Naive thymus-derived CD8-positive, alpha-beta T cell (primary cell): ENCODE results near the gene SMKR1. TPM values are rescaled to one million over a fixed set of nuclear protein-coding genes. Genes with fewer than 3 reads are reported as not detected.

ENCODE experiments used
- ATAC-seq, 2 donors: fragments of 150-1000 bp; cut with Tn5 transposase in 1 of 2; sonication (Bioruptor Pico), chemical (Tn5 transposase) in 1 of 2; 1 replicate in 1 of 2; 2 replicates in 1 of 2; pipeline ENCODE4 v1.10.0; 2021; ENCODE audit warnings: mild to moderate bottlenecking in 2 of 2, moderate library complexity in 2 of 2
- POLR2A ChIA-PET: fragments of 350-600 bp; sonication (Branson Sonifier 250); formaldehyde crosslinking; loops from one replicate; lab custom pipeline; 2021; ENCODE audit warnings: antibody characterized with exemption; lab: Charles Lee
- DNase-seq, 10 donors: peaks; one replicate each; pipeline versions ENCODE4 v3.0.0 to v3.0.0-alpha.2; 2020 to 2022
- H3K27ac Mint-ChIP-seq, 10 donors: one replicate each; pipeline ENCODE4 v1.8.0; 2020 to 2022; ENCODE audit warnings: mild to moderate bottlenecking in 10 of 10, mixed read lengths in 10 of 10, moderate library complexity in 4 of 10, inconsistent platforms in 1 of 10
- H3K27me3 Mint-ChIP-seq, 5 donors: one replicate each; pipeline ENCODE4 v1.8.0; 2021 to 2022; ENCODE audit warnings: mixed read lengths in 5 of 5
- H3K36me3 Mint-ChIP-seq, 3 donors: one replicate each; pipeline ENCODE4 v1.8.0; 2020 to 2022; ENCODE audit warnings: mixed read lengths in 3 of 3, mild to moderate bottlenecking in 2 of 3, inconsistent platforms in 1 of 3
- H3K4me1 Mint-ChIP-seq, 4 donors: one replicate each; pipeline ENCODE4 v1.8.0; 2021 to 2022; ENCODE audit warnings: mixed read lengths in 4 of 4
- H3K4me3 Mint-ChIP-seq, 10 donors: one replicate each; pipeline ENCODE4 v1.8.0; 2020 to 2022; ENCODE audit warnings: mild to moderate bottlenecking in 10 of 10, mixed read lengths in 10 of 10, moderate library complexity in 6 of 10, inconsistent platforms in 1 of 10
- H3K9me3 Mint-ChIP-seq, 9 donors: one replicate each; pipeline ENCODE4 v1.8.0; 2020 to 2022; ENCODE audit warnings: mixed read lengths in 9 of 9, mild to moderate bottlenecking in 3 of 9, inconsistent platforms in 1 of 9, moderate library complexity in 1 of 9
- polyA plus RNA-seq, 3 donors: library from polyadenylated mRNA; unstranded; fragments of 300-500 nt; fragmentation: Illumina TruSeq; gene quantifications; one replicate each; pipeline ENCODE4 v1.2.3, GENCODE V29; 2021
- total RNA-seq, 8 experiments: library from RNA in 2 of 8; stranded (reverse) in 2 of 8; gene quantifications; one replicate each; pipeline ENCODE4 v1.2.3 and lab custom pipeline; 2021 to 2026

The SMKR1 gene
- total and polyA plus RNA-seq, 5 experiments from 2014 or later = 1.5 to 9.7 (median 5.2) TPM

DNA sequence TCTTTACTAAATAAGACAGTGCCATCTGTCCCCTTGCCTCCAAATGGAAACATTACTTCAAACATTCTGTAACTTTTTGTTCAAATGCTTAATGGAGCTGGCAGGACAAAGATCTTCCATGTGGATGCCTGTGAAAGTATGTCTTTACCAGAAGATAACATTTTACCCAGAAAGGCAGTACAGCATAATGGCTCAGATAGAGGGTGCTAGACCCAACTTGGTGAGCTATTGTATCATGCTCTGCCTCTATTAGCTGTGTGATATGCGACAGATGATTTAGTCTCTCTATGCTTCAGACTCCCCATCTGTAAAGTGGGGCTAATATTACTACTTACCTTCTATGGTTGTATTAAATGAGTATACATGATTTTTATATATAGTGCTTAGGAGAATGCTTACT is 8.8 kb upstream of the SMKR1 start:
- no peaks in the 10 kb centered on the region for H3K9me3 Mint-ChIP-seq
- peaks cover 0 to 7% (median 0%) of the 10 kb centered on the region in 5 donors for H3K27me3 Mint-ChIP-seq
- H3K36me3 Mint-ChIP-seq = no peaks in the 10 kb centered on the region
- ATAC-seq = peak; percentile 49 to 52
- no peak overlapping the region for H3K27ac Mint-ChIP-seq
- POLR2A ChIA-PET = interaction anchor here (0.5 kb wide), 1 partner anchor 49 kb away, joined by 6 read pairs; no protein-coding TSS in a partner anchor
- H3K4me3 Mint-ChIP-seq = no peak overlapping the region
- no peak for DNase-seq
- H3K4me1 Mint-ChIP-seq = peaks cover 0 to 20% (median 2%) of the 10 kb centered on the region in 4 donors

DNA sequence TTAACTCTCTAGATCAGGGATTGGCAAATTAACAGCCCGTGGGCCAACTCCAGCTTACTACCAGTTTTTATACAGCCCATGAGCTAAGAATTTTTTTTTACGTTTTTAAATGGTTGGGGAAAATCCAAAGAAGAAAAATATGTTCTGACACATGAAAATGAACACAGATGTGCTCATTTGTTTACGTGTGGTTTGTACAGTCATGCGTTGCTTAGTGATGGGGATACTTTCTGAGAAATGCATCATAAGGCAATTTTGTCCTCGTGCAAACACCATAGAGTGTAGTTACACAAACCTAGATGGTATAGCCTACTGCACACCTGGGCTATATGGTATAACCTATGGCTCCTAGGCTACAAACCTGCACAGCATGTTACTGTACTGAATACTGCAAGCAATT is 8.3 kb upstream of the SMKR1 start:
- H3K27ac Mint-ChIP-seq = no peak overlapping the region
- no peaks in the 10 kb centered on the region for H3K9me3 Mint-ChIP-seq
- H3K36me3 Mint-ChIP-seq = no peaks in the 10 kb centered on the region
- peaks cover 0 to 3% (median 0%) of the 10 kb centered on the region in 5 donors for H3K27me3 Mint-ChIP-seq
- ATAC-seq (no peak), DNase-seq (no peak)
- POLR2A ChIA-PET = interaction anchor here (0.5 kb wide), 1 partner anchor 48 kb away, joined by 6 read pairs; no protein-coding TSS in a partner anchor
- H3K4me3 Mint-ChIP-seq = no peak overlapping the region
- peaks cover 0 to 22% (median 2%) of the 10 kb centered on the region in 4 donors for H3K4me1 Mint-ChIP-seq

DNA sequence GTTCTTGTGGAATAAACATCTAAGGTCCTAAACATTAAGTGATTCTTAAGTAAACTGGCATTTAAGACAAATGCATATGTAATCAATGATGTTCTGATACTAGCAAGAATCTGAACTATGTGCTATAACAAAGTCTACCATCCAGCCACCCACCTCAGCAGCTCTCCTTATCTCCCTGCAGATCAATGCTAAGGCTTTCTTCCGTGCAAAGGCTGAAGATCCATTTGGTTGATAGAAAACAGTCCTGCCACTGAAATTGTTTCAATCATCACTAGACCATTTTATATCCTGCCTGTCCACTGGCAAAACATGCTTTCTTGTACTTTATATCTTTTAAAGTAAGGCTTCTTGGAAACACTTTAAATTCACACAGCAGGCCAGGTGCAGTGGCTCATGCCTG is 6.3 kb upstream of the SMKR1 start:
- H3K27me3 Mint-ChIP-seq = peaks cover 0 to 3% (median 0%) of the 10 kb centered on the region in 5 donors
- H3K36me3 Mint-ChIP-seq = no peaks in the 10 kb centered on the region
- H3K4me3 Mint-ChIP-seq = no peak overlapping the region
- peaks cover 0 to 29% (median 4%) of the 10 kb centered on the region in 4 donors for H3K4me1 Mint-ChIP-seq
- H3K9me3 Mint-ChIP-seq = no peaks in the 10 kb centered on the region
- DNase-seq = no peak
- H3K27ac Mint-ChIP-seq = no peak overlapping the region
- no peak for ATAC-seq
- POLR2A ChIA-PET = no interaction called here

DNA sequence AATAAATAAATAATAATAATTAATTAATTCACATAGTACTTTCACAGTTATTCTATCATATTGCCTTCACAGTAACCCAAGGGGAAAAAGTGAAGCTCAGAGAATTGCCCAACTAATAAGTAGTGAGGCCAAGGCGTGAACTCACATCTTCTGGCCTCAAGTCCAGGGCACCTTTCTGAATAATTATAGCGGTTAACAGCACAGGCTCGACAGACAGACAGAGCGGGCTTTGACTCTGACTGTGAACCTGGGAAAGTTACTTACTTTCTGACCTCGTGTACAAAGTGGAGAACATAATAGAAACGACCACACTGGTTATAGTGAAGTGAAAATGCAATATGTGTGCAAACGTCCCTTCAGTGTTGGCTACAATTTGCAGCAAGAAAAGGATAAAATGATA is 5.7 kb upstream of the SMKR1 start:
- no peak for ATAC-seq
- DNase-seq = no peak
- Mint-ChIP-seq H3K9me3 (no peaks in the 10 kb centered on the region), H3K4me1 (peaks cover 0 to 35% (median 8%) of the 10 kb centered on the region in 4 donors), H3K4me3 (no peak overlapping the region), H3K36me3 (no peaks in the 10 kb centered on the region), H3K27me3 (peaks cover 0 to 3% (median 0%) of the 10 kb centered on the region in 5 donors), H3K27ac (no peak overlapping the region)
- POLR2A ChIA-PET = no interaction called here

DNA sequence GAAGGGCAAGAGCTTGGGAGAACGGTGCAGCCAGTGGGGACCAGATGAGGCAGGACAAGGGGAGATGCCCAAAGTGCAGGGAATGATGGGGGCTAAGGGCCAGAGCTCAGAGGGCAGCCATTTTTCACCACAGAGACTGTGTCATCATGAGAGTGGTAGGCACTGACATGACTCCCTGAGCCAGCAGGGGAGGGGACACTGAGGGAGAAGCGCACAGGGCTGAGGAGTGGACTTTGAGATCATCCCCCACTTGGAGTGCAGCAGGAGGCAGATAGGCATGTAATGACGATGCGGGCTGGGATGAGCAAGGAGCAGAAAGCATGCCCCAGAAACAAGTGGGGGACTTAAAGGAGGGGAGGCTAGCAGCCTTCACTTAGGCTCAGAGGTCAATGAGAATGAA is 5.2 kb upstream of the SMKR1 start:
- H3K27ac Mint-ChIP-seq = peak overlapping the region in 1 of 10 donors; percentile 38
- peaks cover 0 to 2% (median 0%) of the 10 kb centered on the region in 5 donors for H3K27me3 Mint-ChIP-seq
- POLR2A ChIA-PET = no interaction called here
- ATAC-seq (no peak), DNase-seq (no peak)
- no peaks in the 10 kb centered on the region for H3K36me3 Mint-ChIP-seq
- no peak overlapping the region for H3K4me3 Mint-ChIP-seq
- peaks cover 0 to 39% (median 8%) of the 10 kb centered on the region in 4 donors for H3K4me1 Mint-ChIP-seq
- no peaks in the 10 kb centered on the region for H3K9me3 Mint-ChIP-seq

DNA sequence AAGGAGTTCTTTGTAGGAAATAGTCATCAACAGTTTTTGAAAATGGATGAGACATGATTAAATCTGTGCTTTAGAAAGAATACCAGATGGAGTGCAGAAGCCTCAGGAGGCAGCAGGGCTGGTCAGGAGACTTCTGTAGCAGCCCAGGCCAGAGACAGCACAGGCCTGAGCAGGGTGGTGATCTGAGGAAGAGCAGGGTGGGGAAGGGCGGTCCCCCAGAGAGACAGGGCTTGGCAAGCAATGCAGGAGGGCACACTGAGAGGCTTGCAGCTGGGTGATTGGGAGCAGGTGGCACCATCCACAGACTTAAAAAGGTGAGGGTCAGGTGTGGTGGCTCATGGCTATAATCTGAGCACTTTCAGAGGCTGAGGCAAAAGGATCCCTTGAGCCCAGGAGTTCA is 4.3 kb upstream of the SMKR1 start:
- POLR2A ChIA-PET = no interaction called here
- H3K4me3 Mint-ChIP-seq = no peak overlapping the region
- H3K27ac Mint-ChIP-seq = no peak overlapping the region

DNA sequence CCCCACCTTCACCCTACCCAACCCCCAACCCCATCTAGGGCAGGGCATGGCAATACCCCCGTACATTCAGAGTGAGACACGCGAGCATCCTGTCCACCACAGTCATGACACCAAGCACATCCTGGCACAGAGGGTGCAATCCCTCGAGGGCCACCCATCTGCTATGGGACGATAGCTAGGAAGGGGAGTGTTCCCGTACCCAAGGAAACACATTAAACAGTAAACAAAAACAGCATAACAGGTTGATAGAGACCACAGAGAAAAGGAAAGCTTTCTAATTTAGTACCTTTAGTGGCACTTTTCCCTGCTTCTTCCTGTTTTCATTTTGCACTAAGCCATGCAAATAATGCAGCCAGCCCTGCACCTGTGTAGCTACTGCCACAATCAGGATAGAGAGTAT is 2.3 kb upstream of the SMKR1 start:
- peak overlapping the region in 6 of 10 donors; percentile 29 to 62 (median 50) for H3K27ac Mint-ChIP-seq
- H3K36me3 Mint-ChIP-seq = no peaks in the 10 kb centered on the region
- POLR2A ChIA-PET = interaction anchor here (1.7 kb wide), 1 partner anchor 112 kb away, joined by 8 read pairs; the partner anchor contains the start of gene NRF1
- DNase-seq (no peak), ATAC-seq (no peak)
- H3K4me1 Mint-ChIP-seq = peaks cover 8 to 36% (median 15%) of the 10 kb centered on the region in 4 donors
- no peaks in the 10 kb centered on the region for H3K9me3 Mint-ChIP-seq
- peak overlapping the region in 2 of 10 donors; percentile 14 to 15 for H3K4me3 Mint-ChIP-seq
- no peaks in the 10 kb centered on the region for H3K27me3 Mint-ChIP-seq

More for the DNA sequence above, 4.3 kb upstream of the SMKR1 start:
- Mint-ChIP-seq H3K27me3 (no peaks in the 10 kb centered on the region), H3K36me3 (no peaks in the 10 kb centered on the region), H3K4me1 (peaks cover 1 to 39% (median 9%) of the 10 kb centered on the region in 4 donors), H3K9me3 (no peaks in the 10 kb centered on the region)
- ATAC-seq = no peak
- DNase-seq = no peak

DNA sequence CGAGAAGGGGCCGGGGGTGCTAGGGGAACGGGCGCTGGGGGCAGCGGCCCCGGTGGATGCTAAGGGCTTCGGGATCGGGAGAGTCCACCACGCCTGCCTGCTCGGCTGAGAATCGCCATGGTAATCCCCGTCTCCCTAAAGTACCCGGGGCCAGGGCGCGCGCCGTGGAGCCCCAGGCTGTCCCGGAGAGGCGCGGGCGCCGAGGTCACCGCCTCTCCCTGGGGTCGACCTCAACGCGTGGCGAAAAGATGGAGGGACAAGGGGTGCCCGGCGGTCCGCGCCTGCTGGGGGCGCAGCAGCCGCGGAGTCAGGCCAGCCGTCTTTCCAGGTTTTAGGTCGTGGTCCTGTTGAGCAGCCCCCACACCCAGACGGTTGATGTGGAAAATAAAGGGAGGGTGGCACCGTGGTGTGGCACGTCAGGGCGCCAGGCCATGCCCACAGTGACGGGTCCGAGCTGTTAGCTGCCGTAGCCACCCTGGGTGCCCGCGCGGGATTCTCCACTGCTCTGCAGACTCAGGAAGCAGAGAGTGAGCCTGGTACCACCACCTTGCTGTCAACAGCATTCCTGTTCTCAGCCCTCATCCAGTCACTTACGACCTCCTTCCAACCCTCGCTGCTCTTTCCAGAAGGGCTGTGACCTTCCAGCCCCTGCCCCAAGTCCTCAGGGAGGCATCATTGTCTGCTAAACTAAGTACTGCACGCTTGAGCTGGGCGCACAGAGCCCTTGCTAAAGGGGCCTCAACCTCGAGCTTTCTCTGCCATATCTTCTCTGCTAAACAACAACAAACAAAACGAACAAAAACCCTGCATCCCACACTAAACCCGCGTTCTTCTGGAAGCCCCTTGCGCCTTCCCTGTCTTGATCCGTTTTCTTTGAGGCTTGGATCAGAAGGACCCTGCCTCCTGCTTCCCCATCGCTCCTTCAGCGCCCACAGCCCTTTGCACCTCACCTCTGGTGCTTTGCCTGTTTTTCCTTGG is 666 bp downstream of the SMKR1 start:
- H3K4me1 Mint-ChIP-seq = peaks cover 7 to 24% (median 14%) of the 10 kb centered on the region in 4 donors
- H3K4me3 Mint-ChIP-seq = peak overlapping the region; percentile 67 to 92 (median 90)
- ATAC-seq (peak in 1 of 2 donors; percentile 14), DNase-seq (peak in 4 of 10 donors; percentile 6 to 25 (median 22))
- H3K27ac Mint-ChIP-seq = peak overlapping the region; percentile 79 to 93 (median 93)
- no peaks in the 10 kb centered on the region for H3K9me3 Mint-ChIP-seq
- POLR2A ChIA-PET = interaction anchor here (0.6 kb wide), 1 partner anchor 140 kb away, joined by 4 read pairs; no protein-coding TSS in a partner anchor
- H3K36me3 Mint-ChIP-seq = no peaks in the 10 kb centered on the region
- H3K27me3 Mint-ChIP-seq = no peaks in the 10 kb centered on the region

DNA sequence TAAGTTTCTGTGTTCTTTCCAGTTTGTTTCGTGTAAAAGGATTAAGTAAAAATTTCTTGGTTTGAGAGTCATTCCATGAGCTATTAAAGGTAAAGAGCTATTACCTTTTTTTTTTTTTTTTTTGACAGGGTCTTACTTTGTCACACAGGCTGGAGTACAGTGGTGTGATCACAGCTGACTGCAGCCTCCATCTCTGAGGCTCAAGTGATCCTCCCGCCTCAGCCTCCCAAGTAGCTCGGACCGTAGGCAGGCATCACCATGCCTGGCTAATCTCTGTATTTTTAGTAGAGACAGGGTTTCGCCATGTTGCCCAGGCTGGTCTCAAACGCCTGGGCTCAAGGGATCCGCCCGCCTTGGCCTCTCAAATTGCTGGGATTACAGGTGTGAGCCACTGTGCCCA is 1.4 kb downstream of the SMKR1 start:
- POLR2A ChIA-PET = interaction anchor here (0.6 kb wide), 2 partner anchors 139 to 549 kb away, joined by 4 read pairs; no protein-coding TSS in a partner anchor
- no peaks in the 10 kb centered on the region for H3K36me3 Mint-ChIP-seq
- ATAC-seq (no peak), DNase-seq (no peak)
- no peaks in the 10 kb centered on the region for H3K27me3 Mint-ChIP-seq
- H3K27ac Mint-ChIP-seq = peak overlapping the region in 9 of 10 donors; percentile 79 to 93 (median 93)
- no peaks in the 10 kb centered on the region for H3K9me3 Mint-ChIP-seq
- peak overlapping the region; percentile 67 to 92 (median 90) for H3K4me3 Mint-ChIP-seq
- H3K4me1 Mint-ChIP-seq = peaks cover 6 to 22% (median 14%) of the 10 kb centered on the region in 4 donors

DNA sequence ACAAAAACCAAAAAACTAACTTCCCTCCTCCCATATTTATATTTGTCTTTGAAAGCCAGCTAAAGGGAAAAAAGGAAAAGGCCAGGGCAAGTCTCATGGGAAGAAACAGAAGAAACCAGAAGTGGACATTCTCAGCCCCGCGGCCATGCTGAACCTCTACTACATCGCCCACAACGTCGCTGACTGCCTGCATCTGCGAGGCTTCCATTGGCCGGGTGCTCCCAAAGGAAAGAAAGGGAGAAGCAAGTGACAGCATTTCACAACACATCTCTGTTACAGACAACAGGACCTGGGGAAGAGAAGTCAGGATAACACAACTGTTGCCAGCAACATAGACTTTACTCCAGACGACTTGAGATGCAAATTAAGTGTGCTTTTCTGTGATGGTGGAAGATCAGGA is 9.9 kb downstream of the SMKR1 start:
- POLR2A ChIA-PET = no interaction called here
- H3K4me1 Mint-ChIP-seq = no peaks in the 10 kb centered on the region
- H3K4me3 Mint-ChIP-seq = no peak overlapping the region
- DNase-seq (no peak), ATAC-seq (no peak)
- H3K27ac Mint-ChIP-seq = peak overlapping the region in 2 of 10 donors; percentile 4 to 34
- H3K36me3 Mint-ChIP-seq = no peaks in the 10 kb centered on the region
- H3K9me3 Mint-ChIP-seq = no peaks in the 10 kb centered on the region
- no peaks in the 10 kb centered on the region for H3K27me3 Mint-ChIP-seq

DNA sequence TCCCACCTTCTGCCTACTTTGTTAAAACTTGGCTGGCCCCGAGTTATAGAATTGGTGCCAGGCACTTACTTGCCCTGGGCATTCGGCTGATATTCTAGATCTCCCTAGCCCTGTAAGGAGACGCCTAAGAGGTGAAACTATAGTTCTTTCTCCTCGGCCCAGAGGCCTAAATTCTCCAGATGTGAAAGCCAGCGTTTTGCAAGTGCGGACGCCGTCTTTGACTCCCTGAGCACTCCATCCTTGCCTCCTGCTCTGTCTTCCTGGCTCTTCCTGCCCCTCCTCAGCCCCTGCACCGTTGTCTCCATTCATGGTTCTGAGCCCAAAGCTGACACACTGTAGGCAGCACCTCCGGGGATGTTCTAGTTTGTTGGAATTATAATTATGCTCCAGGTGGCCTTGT is 11.2 kb downstream of the SMKR1 start:
- Mint-ChIP-seq H3K4me1 (peaks cover 0 to 3% (median 0%) of the 10 kb centered on the region in 4 donors), H3K36me3 (no peaks in the 10 kb centered on the region), H3K9me3 (no peaks in the 10 kb centered on the region), H3K4me3 (no peak overlapping the region), H3K27me3 (peaks cover 0 to 2% (median 0%) of the 10 kb centered on the region in 5 donors), H3K27ac (peak overlapping the region in 1 of 10 donors; percentile 49)
- POLR2A ChIA-PET = no interaction called here
- ATAC-seq (no peak), DNase-seq (no peak)

DNA sequence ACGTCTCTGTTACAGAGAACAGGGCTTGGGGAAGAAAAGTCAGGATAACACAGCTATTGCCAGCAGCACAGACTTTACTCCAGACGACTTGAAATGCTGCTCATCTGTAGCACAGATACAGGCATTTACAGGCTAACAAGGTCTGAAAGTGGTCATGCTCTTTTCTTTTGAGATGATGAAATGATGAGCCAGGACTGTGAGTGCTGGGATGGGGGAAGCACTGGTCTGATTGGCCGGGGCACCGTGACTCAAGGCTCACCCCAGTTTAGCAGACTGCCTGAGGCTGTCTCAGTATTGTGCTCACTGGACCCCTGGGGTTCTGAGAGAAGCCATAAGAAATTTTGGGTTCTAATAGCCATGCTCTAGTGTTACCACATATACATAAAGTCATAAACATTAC is 12.4 kb downstream of the SMKR1 start:
- Mint-ChIP-seq H3K27ac (no peak overlapping the region), H3K4me3 (no peak overlapping the region), H3K36me3 (no peaks in the 10 kb centered on the region), H3K9me3 (no peaks in the 10 kb centered on the region), H3K27me3 (peaks cover 0 to 2% (median 1%) of the 10 kb centered on the region in 5 donors), H3K4me1 (peaks cover 0 to 3% (median 0%) of the 10 kb centered on the region in 4 donors)
- POLR2A ChIA-PET = no interaction called here
- ATAC-seq = no peak
- DNase-seq = no peak

DNA sequence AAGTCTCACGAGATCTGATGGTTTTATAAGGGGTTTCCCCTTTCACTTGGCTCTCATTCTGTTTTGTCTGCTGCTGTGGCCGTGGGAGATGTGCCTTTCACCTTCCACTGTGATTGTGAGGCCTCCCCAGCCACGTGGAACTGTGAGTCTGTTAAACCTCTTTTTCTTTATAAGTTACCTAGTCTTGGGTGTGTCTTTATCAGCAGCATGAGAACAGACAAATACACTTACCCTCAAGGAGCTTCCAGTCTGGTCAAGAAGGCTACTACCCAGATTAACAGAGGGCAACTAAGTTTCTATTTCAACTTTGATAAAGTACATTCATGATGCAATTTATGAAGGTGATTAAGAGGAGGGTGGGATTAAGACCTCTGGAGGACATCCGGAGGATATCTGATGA is 13.1 kb downstream of the SMKR1 start:
- POLR2A ChIA-PET = no interaction called here
- Mint-ChIP-seq H3K4me1 (peaks cover 0 to 3% (median 0%) of the 10 kb centered on the region in 4 donors), H3K4me3 (no peak overlapping the region), H3K36me3 (no peaks in the 10 kb centered on the region), H3K27ac (no peak overlapping the region), H3K27me3 (peaks cover 0 to 3% (median 2%) of the 10 kb centered on the region in 5 donors), H3K9me3 (no peaks in the 10 kb centered on the region)
- ATAC-seq (no peak), DNase-seq (no peak)
